NCI-H526 (cell line): ENCODE results near the gene RFX5.
"Not testable (repeated sequence)": the region's sequence is repeated elsewhere in the genome, so short reads cannot be mapped to it uniquely, and the experiment has no call there.

Source experiments
- DNase-seq, 2 experiments: peaks; one replicate each; lab custom pipeline; 2025; lab: John Stamatoyannopoulos, UW

Gene RFX5

GRCh38 chr1:151346769-151347522, at the start of gene RFX5:
Gene RFX5 (minus strand): TSS chr1:151347252. CDS start chr1:151346320, 932 bp downstream.
- peak; percentile 100 for DNase-seq

GRCh38 chr1:151396265-151396664, 49.2 kb upstream of the RFX5 start:
- DNase-seq: not testable (repeated sequence)

- DNase-seq: no peak
Observed at GRCh38 chr1:151393583-151393982, 46.5 kb upstream of the RFX5 start.

GRCh38 chr1:151391079-151391563, 44.1 kb upstream of the RFX5 start:
- no peak for DNase-seq

GRCh38 chr1:151390221-151391078, 43.4 kb upstream of the RFX5 start:
- DNase-seq: not testable (repeated sequence)

- DNase-seq: no peak
Observed at GRCh38 chr1:151386002-151386401, 39.0 kb upstream of the RFX5 start.

GRCh38 chr1:151384584-151384983, 37.5 kb upstream of the RFX5 start:
- DNase-seq: no peak

GRCh38 chr1:151377150-151377884, 30.3 kb upstream of the RFX5 start:
- DNase-seq: no peak

- DNase-seq: no peak
Observed at GRCh38 chr1:151373196-151373595, 26.1 kb upstream of the RFX5 start.

GRCh38 chr1:151372058-151372934, 25.2 kb upstream of the RFX5 start, which contains the start of gene SELENBP1:
Gene SELENBP1 (minus strand): TSS chr1:151372705. CDS start chr1:151372641, 64 bp downstream.
- peak in 1 of 2 experiments; percentile 23 for DNase-seq

- DNase-seq: peak in 1 of 2 experiments; percentile 23
Observed at GRCh38 chr1:151371370-151372057, 24.5 kb upstream of the RFX5 start.

- DNase-seq: no peak
Observed at GRCh38 chr1:151370211-151370911, 23.3 kb upstream of the RFX5 start.

GRCh38 chr1:151369621-151370048, 22.6 kb upstream of the RFX5 start:
- DNase-seq: no peak

GRCh38 chr1:151369302-151369610, 22.2 kb upstream of the RFX5 start:
- DNase-seq: no peak

GRCh38 chr1:151368393-151369301, 21.6 kb upstream of the RFX5 start:
- no peak for DNase-seq

- no peak for DNase-seq
Observed at GRCh38 chr1:151367658-151368392, 20.8 kb upstream of the RFX5 start.

- no peak for DNase-seq
Observed at GRCh38 chr1:151364996-151365395, 17.9 kb upstream of the RFX5 start.
